Activated CD8-positive, alpha-beta T cell treated with anti-CD3 and anti-CD28 coated beads for 36 hours (primary cell): ENCODE results near the gene MGMT. TPM values are rescaled to one million over a fixed set of nuclear protein-coding genes. Genes with fewer than 3 reads are reported as not detected.

Source experiments
- ATAC-seq: fragments of 200-7000 bp; cut with Tn5 transposase; one replicate; pipeline ENCODE4 v1.10.0; 2021; ENCODE audit warnings: mild to moderate bottlenecking, moderate library complexity
- CTCF ChIA-PET: fragments of 350-600 bp; sonication (Branson Sonifier 250); formaldehyde crosslinking; loops from one replicate; lab custom pipeline; 2021; ENCODE audit warnings: antibody characterized with exemption; lab: Charles Lee
- POLR2A ChIA-PET: fragments of 350-600 bp; sonication (Branson Sonifier 250); formaldehyde crosslinking; loops from one replicate; lab custom pipeline; 2021; ENCODE audit warnings: antibody characterized with exemption; lab: Charles Lee
- DNase-seq: peaks from one replicate; pipeline ENCODE4 v3.0.0-alpha.2; 2020
- H3K27ac Mint-ChIP-seq: one replicate; pipeline ENCODE4 v1.8.0; 2021; ENCODE audit warnings: mild to moderate bottlenecking, mixed read lengths
- H3K27me3 Mint-ChIP-seq: one replicate; pipeline ENCODE4 v1.8.0; 2021; ENCODE audit warnings: mixed read lengths
- H3K36me3 Mint-ChIP-seq: one replicate; pipeline ENCODE4 v1.8.0; 2021; ENCODE audit warnings: low read depth, mixed read lengths
- H3K4me1 Mint-ChIP-seq: one replicate; pipeline ENCODE4 v1.8.0; 2021; ENCODE audit warnings: low read depth, mixed read lengths
- H3K4me3 Mint-ChIP-seq: one replicate; pipeline ENCODE4 v1.8.0; 2021; ENCODE audit warnings: mild to moderate bottlenecking, moderate library complexity, mixed read lengths
- H3K9me3 Mint-ChIP-seq: one replicate; pipeline ENCODE4 v1.8.0; 2021; ENCODE audit warnings: mixed read lengths
- intact Hi-C: fragments of 100-400 bp; cut with micrococcal nuclease; formaldehyde crosslinking; loops from one replicate; pipeline ENCODE4 v1.10.0; 2022
- total RNA-seq, 2 experiments: library from RNA; stranded (reverse); gene quantifications; one replicate each; pipeline ENCODE4 v1.2.3, GENCODE V29; 2021
- TF ChIP-seq, protein P1 (sequence below): fragments of 200-600 bp; IDR thresholded peaks from one replicate; pipeline ENCODE4 v1.8.0; 2022; ENCODE audit warnings: antibody characterized with exemption, mild to moderate bottlenecking

MGMT gene
- total RNA-seq, 2 experiments from 2014 or later = 16.2 to 17.0 TPM

DNA sequence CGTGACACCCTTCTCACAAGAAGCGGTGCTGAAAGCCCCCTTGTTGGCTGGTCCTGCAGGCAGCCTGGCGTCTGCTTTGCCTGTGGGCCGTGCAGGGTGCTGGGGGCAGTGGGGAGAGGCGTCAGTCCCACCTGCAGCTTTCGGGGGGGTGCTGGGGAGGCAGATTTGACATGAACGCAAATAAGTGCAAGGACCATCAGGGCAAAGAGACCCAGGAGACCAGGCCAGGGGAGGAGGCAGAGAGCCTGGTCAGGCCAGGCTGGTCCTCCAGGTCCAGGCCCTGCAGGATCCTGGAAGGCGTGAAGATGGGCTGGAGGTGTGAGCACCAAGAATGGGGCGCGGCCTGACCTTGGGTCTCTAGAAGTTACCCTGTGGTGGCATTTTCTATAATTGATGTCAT is 81.6 kb downstream of the MGMT start:
- no peak for DNase-seq
- H3K4me3 Mint-ChIP-seq = no peak overlapping the region
- TF ChIP-seq, protein P1, sequence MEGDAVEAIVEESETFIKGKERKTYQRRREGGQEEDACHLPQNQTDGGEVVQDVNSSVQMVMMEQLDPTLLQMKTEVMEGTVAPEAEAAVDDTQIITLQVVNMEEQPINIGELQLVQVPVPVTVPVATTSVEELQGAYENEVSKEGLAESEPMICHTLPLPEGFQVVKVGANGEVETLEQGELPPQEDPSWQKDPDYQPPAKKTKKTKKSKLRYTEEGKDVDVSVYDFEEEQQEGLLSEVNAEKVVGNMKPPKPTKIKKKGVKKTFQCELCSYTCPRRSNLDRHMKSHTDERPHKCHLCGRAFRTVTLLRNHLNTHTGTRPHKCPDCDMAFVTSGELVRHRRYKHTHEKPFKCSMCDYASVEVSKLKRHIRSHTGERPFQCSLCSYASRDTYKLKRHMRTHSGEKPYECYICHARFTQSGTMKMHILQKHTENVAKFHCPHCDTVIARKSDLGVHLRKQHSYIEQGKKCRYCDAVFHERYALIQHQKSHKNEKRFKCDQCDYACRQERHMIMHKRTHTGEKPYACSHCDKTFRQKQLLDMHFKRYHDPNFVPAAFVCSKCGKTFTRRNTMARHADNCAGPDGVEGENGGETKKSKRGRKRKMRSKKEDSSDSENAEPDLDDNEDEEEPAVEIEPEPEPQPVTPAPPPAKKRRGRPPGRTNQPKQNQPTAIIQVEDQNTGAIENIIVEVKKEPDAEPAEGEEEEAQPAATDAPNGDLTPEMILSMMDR = no peak
- intact Hi-C loops = no loop called here
- POLR2A ChIA-PET = no interaction called here
- CTCF ChIA-PET = no interaction called here
- H3K27me3 Mint-ChIP-seq = no peaks in the 10 kb centered on the region
- peaks cover 2% of the 10 kb centered on the region for H3K9me3 Mint-ChIP-seq
- no peak overlapping the region for H3K27ac Mint-ChIP-seq
- no peaks in the 10 kb centered on the region for H3K4me1 Mint-ChIP-seq
- ATAC-seq = no peak
- H3K36me3 Mint-ChIP-seq = peaks cover 41% of the 10 kb centered on the region

DNA sequence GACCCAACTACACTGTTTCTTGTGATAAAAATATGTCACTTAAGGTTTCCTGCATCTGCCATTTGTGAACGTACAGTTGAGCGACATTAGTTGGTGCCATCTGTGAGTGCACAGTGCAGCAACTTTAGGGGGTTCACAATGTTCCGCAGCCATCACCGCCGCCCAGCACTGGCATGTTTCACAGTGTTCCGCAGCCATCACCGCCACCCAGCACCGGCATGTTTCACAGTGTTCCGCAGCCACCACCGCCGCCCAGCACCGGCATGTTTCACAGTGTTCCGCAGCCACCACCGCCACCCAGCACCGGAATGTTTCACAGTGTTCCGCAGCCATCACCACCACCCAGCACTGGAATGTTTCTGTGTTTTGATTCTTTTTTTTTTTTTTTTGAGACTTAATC is 83.0 kb downstream of the MGMT start:
- POLR2A ChIA-PET = no interaction called here
- TF ChIP-seq, protein P1 = no peak
- Mint-ChIP-seq H3K4me1 (no peaks in the 10 kb centered on the region), H3K27me3 (no peaks in the 10 kb centered on the region), H3K4me3 (no peak overlapping the region), H3K9me3 (peaks cover 2% of the 10 kb centered on the region), H3K27ac (no peak overlapping the region), H3K36me3 (peaks cover 50% of the 10 kb centered on the region)
- intact Hi-C loops = no loop called here
- DNase-seq (no peak), ATAC-seq (no peak)
- CTCF ChIA-PET = no interaction called here

DNA sequence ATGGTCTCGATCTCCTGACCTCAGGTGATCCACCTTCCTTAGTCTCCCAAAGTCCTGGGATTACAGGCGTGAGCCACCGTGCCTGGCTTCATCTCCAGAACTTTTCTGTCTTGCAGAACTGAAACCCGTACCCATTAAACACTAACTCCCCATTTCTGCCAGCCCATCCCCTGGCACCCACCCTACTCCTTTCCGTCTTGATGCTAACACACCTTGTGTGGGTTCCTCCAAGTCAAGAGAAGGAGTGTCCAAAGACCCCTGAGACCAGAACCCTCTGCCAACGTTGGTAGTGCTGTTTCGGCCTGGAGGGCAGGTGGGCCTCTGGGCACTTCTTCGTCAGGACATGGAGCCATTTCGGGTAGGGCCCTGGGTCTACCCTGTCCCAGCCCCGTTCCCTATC is 83.6 kb downstream of the MGMT start:
- ChIA-PET CTCF (no interaction called here), POLR2A (no interaction called here)
- Mint-ChIP-seq H3K36me3 (peaks cover 53% of the 10 kb centered on the region), H3K9me3 (peaks cover 2% of the 10 kb centered on the region), H3K4me1 (no peaks in the 10 kb centered on the region), H3K27me3 (no peaks in the 10 kb centered on the region), H3K27ac (no peak overlapping the region), H3K4me3 (no peak overlapping the region)
- intact Hi-C loops = no loop called here
- TF ChIP-seq, protein P1 = no peak
- no peak for ATAC-seq
- DNase-seq = no peak

DNA sequence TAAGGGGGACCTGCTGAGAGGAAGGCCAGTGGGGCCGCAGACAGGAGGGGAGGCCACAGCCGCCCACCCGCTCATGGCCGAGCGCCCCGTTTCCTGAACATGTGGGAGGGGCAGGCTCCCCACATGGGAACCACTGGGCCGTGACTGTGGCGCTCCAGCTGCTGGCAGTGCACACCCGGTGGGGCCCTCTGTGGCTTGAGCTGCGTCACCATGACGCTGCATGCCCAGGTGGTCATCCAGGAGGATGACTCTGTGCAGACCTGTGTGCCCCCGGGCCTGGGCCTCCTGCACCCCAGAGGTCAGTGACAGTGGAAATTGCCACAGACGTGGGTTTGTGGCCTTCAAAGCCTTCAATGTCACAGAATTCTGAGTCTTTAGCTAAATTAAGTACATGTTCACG is 85.1 kb downstream of the MGMT start:
- ChIA-PET CTCF (no interaction called here), POLR2A (no interaction called here)
- Mint-ChIP-seq H3K27ac (no peak overlapping the region), H3K4me1 (no peaks in the 10 kb centered on the region), H3K27me3 (no peaks in the 10 kb centered on the region), H3K36me3 (peaks cover 65% of the 10 kb centered on the region), H3K9me3 (peaks cover 6% of the 10 kb centered on the region), H3K4me3 (no peak overlapping the region)
- no peak for ATAC-seq
- TF ChIP-seq, protein P1 = no peak
- intact Hi-C loops = no loop called here
- no peak for DNase-seq

DNA sequence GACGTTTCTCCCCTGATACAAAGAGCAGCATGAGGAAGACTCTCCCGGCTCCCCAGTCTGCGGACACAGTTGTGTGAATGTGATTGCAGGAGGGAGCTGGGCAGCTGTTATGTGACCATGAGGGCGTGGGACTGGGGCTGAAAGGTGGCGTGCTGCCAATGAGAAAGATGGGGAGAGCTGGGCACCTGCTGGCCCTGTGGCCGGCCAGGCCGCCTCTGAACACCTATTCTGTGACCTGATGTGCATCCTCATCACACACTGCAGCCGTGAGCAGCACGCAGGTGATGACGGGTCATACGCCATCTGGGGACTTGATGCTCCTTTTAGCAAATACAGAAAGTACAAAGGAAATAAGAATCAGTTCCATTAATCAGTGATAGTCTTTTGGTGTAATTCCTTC is 86.9 kb downstream of the MGMT start:
- Mint-ChIP-seq H3K4me1 (no peaks in the 10 kb centered on the region), H3K27me3 (no peaks in the 10 kb centered on the region), H3K4me3 (no peak overlapping the region), H3K9me3 (peaks cover 10% of the 10 kb centered on the region), H3K36me3 (peaks cover 67% of the 10 kb centered on the region), H3K27ac (no peak overlapping the region)
- intact Hi-C loops = no loop called here
- DNase-seq = no peak
- ChIA-PET CTCF (no interaction called here), POLR2A (no interaction called here)
- no peak for ATAC-seq
- TF ChIP-seq, protein P1 = no peak
